Measurements from ENCODE around the gene KLK1. TPM values are rescaled to one million over a fixed set of nuclear protein-coding genes. Genes with fewer than 3 reads are reported as not detected.

KLK1 gene
- total and polyA plus RNA-seq, 10 of the 15 experiments (the other 5 are each of a cell fraction or from before 2014, with no cell fraction given), result 3.4 to 27.5 (median 20.2) TPM

DNA sequence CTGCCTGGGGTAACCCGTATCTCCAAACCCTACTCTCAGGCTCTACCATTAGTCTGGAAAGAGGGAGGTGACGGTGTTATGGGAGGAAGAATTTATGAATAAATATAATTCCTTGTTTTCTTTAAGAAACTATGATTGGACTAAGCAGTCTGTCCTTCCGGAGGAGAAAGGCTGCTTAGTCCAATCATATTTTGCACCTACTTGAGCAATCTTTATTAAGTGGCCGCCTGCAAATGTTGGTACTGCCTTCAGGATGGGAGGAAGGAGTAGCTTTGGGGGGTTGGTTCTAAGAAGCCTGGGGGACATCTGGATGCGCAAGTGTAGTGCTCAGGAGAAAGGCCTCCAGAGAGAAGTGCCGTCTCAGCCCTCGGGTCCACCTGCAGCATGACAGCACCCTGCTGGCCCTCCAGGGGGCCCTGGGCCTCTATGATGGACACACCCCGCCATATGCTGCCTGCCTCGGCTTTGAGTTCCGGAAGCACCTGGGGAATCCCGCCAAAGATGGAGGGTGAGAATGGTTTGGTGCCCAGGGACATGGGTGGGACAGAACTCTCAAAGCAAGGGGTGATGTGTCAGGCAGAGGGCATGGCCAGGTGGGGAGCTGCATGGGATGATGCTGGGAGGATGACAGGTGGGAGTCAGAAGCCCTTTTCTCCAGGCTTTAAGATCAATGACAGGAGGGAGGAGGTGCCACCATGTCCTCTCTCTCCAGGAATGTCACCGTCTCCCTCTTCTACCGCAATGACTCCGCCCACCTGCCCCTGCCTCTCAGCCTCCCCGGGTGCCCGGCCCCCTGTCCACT is 29.3 kb downstream of the KLK1 start (continued):
- TF ChIP-seq, protein P1, sequence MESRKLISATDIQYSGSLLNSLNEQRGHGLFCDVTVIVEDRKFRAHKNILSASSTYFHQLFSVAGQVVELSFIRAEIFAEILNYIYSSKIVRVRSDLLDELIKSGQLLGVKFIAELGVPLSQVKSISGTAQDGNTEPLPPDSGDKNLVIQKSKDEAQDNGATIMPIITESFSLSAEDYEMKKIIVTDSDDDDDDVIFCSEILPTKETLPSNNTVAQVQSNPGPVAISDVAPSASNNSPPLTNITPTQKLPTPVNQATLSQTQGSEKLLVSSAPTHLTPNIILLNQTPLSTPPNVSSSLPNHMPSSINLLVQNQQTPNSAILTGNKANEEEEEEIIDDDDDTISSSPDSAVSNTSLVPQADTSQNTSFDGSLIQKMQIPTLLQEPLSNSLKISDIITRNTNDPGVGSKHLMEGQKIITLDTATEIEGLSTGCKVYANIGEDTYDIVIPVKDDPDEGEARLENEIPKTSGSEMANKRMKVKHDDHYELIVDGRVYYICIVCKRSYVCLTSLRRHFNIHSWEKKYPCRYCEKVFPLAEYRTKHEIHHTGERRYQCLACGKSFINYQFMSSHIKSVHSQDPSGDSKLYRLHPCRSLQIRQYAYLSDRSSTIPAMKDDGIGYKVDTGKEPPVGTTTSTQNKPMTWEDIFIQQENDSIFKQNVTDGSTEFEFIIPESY (IDR thresholded peaks at IDR 0.05), result no peak
- TF ChIP-seq POU2F2 (IDR thresholded peaks at IDR 0.05; ENCODE audit: borderline replicate concordance, low read depth, low read length) (0 out of 3 replicates have a peak, but pooled peaks have one; percentile 5), RAD21 (IDR thresholded peaks at IDR 0.05; ENCODE audit: insufficient read depth, low read depth, low read length) (peak; percentile 57), TCF12 (IDR thresholded peaks at IDR 0.05; ENCODE audit: low read depth, low read length) (0 out of 2 replicates have a peak, but pooled peaks have one; percentile 45), ATF7 (IDR thresholded peaks at IDR 0.05; ENCODE audit: low read depth) (no peak), ESRRA (IDR thresholded peaks at IDR 0.05; ENCODE audit: low read length) (no peak), DPF2 (IDR thresholded peaks at IDR 0.05) (0 out of 2 replicates have a peak, but pooled peaks have one; percentile 10), NBN (IDR thresholded peaks at IDR 0.05) (no peak), SRF (IDR thresholded peaks at IDR 0.05; ENCODE audit: low read depth in 2 of 2, low read length in 2 of 2) (no peak), ZNF622 (IDR thresholded peaks at IDR 0.05) (no peak), POLR2A (IDR thresholded peaks at IDR 0.05; ENCODE audit: low read depth, low read length) (no peak; the same call in 1 of the 2 replicates), RFX5 (IDR thresholded peaks at IDR 0.05; ENCODE audit: low read depth, low read length) (no peak), NFXL1 (IDR thresholded peaks at IDR 0.05; ENCODE audit: borderline replicate concordance) (no peak), MYB (IDR thresholded peaks at IDR 0.05; ENCODE audit: borderline replicate concordance, low read depth, low read length) (no peak)
- TF ChIP-seq, protein P2, sequence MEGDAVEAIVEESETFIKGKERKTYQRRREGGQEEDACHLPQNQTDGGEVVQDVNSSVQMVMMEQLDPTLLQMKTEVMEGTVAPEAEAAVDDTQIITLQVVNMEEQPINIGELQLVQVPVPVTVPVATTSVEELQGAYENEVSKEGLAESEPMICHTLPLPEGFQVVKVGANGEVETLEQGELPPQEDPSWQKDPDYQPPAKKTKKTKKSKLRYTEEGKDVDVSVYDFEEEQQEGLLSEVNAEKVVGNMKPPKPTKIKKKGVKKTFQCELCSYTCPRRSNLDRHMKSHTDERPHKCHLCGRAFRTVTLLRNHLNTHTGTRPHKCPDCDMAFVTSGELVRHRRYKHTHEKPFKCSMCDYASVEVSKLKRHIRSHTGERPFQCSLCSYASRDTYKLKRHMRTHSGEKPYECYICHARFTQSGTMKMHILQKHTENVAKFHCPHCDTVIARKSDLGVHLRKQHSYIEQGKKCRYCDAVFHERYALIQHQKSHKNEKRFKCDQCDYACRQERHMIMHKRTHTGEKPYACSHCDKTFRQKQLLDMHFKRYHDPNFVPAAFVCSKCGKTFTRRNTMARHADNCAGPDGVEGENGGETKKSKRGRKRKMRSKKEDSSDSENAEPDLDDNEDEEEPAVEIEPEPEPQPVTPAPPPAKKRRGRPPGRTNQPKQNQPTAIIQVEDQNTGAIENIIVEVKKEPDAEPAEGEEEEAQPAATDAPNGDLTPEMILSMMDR (IDR thresholded peaks at IDR 0.05 in 2 of 3, conservative IDR thresholded peaks at IDR 0.05 in 1 of 3; ENCODE audit: control insufficient read depth in 2 of 3, extremely low read depth in 1 of 3, insufficient read depth in 1 of 3, low read depth in 3 of 3, low read length in 3 of 3), result peak; percentile 15 to 56 (median 55); a peak in 5 of 6 replicates
- TF ChIP-seq, protein P3, sequence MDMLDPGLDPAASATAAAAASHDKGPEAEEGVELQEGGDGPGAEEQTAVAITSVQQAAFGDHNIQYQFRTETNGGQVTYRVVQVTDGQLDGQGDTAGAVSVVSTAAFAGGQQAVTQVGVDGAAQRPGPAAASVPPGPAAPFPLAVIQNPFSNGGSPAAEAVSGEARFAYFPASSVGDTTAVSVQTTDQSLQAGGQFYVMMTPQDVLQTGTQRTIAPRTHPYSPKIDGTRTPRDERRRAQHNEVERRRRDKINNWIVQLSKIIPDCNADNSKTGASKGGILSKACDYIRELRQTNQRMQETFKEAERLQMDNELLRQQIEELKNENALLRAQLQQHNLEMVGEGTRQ (IDR thresholded peaks at IDR 0.05; ENCODE audit: borderline replicate concordance, low read depth, low read length), result no peak
- TF ChIP-seq, protein P4, sequence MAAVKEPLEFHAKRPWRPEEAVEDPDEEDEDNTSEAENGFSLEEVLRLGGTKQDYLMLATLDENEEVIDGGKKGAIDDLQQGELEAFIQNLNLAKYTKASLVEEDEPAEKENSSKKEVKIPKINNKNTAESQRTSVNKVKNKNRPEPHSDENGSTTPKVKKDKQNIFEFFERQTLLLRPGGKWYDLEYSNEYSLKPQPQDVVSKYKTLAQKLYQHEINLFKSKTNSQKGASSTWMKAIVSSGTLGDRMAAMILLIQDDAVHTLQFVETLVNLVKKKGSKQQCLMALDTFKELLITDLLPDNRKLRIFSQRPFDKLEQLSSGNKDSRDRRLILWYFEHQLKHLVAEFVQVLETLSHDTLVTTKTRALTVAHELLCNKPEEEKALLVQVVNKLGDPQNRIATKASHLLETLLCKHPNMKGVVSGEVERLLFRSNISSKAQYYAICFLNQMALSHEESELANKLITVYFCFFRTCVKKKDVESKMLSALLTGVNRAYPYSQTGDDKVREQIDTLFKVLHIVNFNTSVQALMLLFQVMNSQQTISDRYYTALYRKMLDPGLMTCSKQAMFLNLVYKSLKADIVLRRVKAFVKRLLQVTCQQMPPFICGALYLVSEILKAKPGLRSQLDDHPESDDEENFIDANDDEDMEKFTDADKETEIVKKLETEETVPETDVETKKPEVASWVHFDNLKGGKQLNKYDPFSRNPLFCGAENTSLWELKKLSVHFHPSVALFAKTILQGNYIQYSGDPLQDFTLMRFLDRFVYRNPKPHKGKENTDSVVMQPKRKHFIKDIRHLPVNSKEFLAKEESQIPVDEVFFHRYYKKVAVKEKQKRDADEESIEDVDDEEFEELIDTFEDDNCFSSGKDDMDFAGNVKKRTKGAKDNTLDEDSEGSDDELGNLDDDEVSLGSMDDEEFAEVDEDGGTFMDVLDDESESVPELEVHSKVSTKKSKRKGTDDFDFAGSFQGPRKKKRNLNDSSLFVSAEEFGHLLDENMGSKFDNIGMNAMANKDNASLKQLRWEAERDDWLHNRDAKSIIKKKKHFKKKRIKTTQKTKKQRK (IDR thresholded peaks at IDR 0.05; ENCODE audit: low read depth, low read length), result no peak
- TF ChIP-seq, protein P5, sequence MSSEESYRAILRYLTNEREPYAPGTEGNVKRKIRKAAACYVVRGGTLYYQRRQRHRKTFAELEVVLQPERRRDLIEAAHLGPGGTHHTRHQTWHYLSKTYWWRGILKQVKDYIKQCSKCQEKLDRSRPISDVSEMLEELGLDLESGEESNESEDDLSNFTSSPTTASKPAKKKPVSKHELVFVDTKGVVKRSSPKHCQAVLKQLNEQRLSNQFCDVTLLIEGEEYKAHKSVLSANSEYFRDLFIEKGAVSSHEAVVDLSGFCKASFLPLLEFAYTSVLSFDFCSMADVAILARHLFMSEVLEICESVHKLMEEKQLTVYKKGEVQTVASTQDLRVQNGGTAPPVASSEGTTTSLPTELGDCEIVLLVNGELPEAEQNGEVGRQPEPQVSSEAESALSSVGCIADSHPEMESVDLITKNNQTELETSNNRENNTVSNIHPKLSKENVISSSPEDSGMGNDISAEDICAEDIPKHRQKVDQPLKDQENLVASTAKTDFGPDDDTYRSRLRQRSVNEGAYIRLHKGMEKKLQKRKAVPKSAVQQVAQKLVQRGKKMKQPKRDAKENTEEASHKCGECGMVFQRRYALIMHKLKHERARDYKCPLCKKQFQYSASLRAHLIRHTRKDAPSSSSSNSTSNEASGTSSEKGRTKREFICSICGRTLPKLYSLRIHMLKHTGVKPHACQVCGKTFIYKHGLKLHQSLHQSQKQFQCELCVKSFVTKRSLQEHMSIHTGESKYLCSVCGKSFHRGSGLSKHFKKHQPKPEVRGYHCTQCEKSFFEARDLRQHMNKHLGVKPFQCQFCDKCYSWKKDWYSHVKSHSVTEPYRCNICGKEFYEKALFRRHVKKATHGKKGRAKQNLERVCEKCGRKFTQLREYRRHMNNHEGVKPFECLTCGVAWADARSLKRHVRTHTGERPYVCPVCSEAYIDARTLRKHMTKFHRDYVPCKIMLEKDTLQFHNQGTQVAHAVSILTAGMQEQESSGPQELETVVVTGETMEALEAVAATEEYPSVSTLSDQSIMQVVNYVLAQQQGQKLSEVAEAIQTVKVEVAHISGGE (CRISPR knock-in tag; IDR thresholded peaks at IDR 0.05), result no peak
